ENCODE data around the gene EXPH5.

The EXPH5 gene

DNA sequence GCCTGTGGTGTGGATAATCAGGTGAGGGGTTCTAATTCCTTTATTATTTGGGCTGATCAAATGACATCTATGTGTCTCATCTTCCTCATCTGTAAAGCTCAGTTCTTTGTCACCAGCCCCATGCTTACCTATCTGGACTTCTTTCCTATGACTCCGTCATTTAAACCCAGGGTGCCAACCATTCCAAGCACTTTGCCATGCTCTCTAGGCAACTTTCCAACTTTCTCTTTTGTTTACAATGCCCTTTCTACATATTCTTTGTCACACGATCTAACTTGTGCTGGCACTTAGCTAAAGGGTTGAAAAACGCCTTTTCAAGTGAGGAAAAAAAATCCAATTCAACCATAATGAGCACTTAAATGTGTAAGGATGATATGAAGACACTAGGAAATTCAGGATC lies 27.9 kb downstream of the EXPH5 start:
- Histone ChIP-seq H3K4me1 (ENCODE audit: low read length) (no peaks in the 10 kb centered on the region), H3K4me3 (ENCODE audit: low read length) (no peak overlapping the region), H3F3A (ENCODE audit: insufficient read depth, low read length) (no peaks in the 10 kb centered on the region), H3K4me2 (ENCODE audit: low read depth, low read length) (no peak overlapping the region), H3K79me2 (ENCODE audit: low read length) (no peaks in the 10 kb centered on the region), H3K9me3 (replicated peaks; ENCODE audit: insufficient read depth, low read length) (no peaks in the 10 kb centered on the region), H2AFZ (ENCODE audit: low read length) (no peak overlapping the region), H4K20me1 (ENCODE audit: insufficient read depth, low read length) (no peaks in the 10 kb centered on the region), H3K9ac (ENCODE audit: low read length) (no peak overlapping the region), H3K27ac (ENCODE audit: low read length) (no peak overlapping the region), H3K36me3 (replicated peaks; ENCODE audit: insufficient read depth, low read length) (no peaks in the 10 kb centered on the region), H3K9me2 (replicated peaks; ENCODE audit: insufficient read depth, low read length) (no peaks in the 10 kb centered on the region), H3K27me3 (replicated peaks; ENCODE audit: insufficient read depth, low read length) (no peaks in the 10 kb centered on the region)
- TF ChIP-seq EZH2phosphoT487 (IDR thresholded peaks at IDR 0.05; ENCODE audit: low read length) = no peak
- TF ChIP-seq, protein P1, sequence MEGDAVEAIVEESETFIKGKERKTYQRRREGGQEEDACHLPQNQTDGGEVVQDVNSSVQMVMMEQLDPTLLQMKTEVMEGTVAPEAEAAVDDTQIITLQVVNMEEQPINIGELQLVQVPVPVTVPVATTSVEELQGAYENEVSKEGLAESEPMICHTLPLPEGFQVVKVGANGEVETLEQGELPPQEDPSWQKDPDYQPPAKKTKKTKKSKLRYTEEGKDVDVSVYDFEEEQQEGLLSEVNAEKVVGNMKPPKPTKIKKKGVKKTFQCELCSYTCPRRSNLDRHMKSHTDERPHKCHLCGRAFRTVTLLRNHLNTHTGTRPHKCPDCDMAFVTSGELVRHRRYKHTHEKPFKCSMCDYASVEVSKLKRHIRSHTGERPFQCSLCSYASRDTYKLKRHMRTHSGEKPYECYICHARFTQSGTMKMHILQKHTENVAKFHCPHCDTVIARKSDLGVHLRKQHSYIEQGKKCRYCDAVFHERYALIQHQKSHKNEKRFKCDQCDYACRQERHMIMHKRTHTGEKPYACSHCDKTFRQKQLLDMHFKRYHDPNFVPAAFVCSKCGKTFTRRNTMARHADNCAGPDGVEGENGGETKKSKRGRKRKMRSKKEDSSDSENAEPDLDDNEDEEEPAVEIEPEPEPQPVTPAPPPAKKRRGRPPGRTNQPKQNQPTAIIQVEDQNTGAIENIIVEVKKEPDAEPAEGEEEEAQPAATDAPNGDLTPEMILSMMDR (IDR thresholded peaks at IDR 0.05; ENCODE audit: low read length) = no peak
- no peak for DNase-seq

DNA sequence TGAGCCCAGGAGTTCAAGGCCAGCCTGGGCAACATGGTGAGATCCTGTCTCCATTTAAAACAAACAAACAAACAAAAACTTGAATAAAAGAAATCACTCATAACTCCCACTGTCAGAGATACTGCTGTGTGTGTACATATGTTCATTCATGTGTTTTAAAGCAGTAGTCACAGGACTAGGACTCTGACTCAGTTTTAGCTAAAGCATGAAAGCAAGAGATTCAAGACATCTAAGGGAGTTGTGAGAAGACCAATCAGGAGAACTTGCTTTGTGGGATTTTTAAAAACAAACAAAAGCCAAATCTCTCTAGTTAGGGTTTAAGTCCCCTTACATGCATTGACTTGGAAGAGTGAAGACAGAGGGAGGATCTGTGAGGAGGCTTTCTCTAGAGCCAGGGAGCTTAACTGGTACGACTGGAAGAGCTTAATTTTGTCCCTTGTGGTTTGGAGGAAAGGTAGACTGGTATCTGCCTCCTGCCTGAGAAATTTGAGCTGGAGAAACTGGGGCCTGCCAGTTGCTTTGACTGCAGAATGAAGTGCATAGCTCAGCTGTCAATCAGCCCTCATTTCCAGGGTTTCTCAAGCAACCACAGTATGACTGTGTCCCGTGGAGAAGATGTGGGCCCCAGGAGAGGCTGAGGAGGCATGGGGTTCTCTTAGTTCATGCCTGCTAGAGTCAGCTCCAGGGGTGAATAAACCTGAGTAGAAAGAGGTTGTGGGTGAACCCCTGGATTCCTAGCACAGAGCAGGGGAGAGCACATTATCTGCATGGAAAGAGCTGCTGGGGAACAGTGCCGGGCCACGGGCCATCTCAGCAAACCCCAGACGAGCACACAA lies 30.6 kb downstream of the EXPH5 start:
- no peaks in the 10 kb centered on the region for H3K79me2 ChIP-seq (ENCODE audit: low read length)
- H3K9ac ChIP-seq (ENCODE audit: low read length) = no peak overlapping the region
- no peak for DNase-seq
- TF ChIP-seq EZH2 (optimal IDR thresholded peaks at IDR 0.05; ENCODE audit: low read depth, low read length) (no peak), EZH2phosphoT487 (IDR thresholded peaks at IDR 0.05; ENCODE audit: low read length) (no peak)
- TF ChIP-seq, protein P1 (IDR thresholded peaks at IDR 0.05; ENCODE audit: low read length) = no peak
- no peaks in the 10 kb centered on the region for H4K20me1 ChIP-seq (ENCODE audit: insufficient read depth, low read length)
- H3K27ac ChIP-seq (ENCODE audit: low read length) = no peak overlapping the region
- no peak overlapping the region for H2AFZ ChIP-seq (ENCODE audit: low read length)
- peaks cover 6% of the 10 kb centered on the region; the same call in 1 of the 2 replicates for H3K4me1 ChIP-seq (ENCODE audit: low read length)
- H3K36me3 ChIP-seq (replicated peaks; ENCODE audit: insufficient read depth, low read length) = no peaks in the 10 kb centered on the region
- H3K4me2 ChIP-seq (ENCODE audit: low read depth, low read length) = no peak overlapping the region
- H3F3A ChIP-seq (ENCODE audit: insufficient read depth, low read length) = no peaks in the 10 kb centered on the region
- H3K4me3 ChIP-seq (ENCODE audit: low read length) = no peak overlapping the region
- H3K27me3 ChIP-seq (replicated peaks; ENCODE audit: insufficient read depth, low read length) = no peaks in the 10 kb centered on the region
- H3K9me3 ChIP-seq (replicated peaks; ENCODE audit: insufficient read depth, low read length) = no peaks in the 10 kb centered on the region
- H3K9me2 ChIP-seq (replicated peaks; ENCODE audit: insufficient read depth, low read length) = no peaks in the 10 kb centered on the region

DNA sequence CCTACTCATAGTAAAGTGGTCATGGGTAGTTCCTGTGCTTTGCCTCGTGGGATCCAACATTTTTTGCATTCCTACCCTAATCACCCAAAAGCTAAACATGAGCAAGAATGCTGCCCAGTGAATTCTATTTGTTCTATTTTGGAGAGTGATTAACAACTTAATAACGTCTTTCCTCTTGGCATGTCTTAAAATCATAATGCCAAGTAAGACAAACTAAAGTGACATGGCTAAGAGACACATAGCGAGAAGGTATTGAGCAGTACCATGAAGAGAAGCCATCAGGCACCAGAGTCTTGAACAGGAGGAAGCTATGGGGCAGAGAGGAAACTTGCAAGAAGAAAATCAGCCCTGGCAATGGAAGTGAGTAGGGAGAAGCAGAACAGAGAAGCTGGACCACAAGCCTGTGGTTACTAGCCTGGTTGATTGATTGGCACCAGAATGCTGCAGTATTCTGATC lies 32.0 kb downstream of the EXPH5 start:
- Histone ChIP-seq H3K9me3 (replicated peaks; ENCODE audit: insufficient read depth, low read length) (no peaks in the 10 kb centered on the region), H3K27ac (ENCODE audit: low read length) (no peak overlapping the region), H2AFZ (ENCODE audit: low read length) (no peak overlapping the region), H3K79me2 (ENCODE audit: low read length) (no peaks in the 10 kb centered on the region), H3K27me3 (replicated peaks; ENCODE audit: insufficient read depth, low read length) (no peaks in the 10 kb centered on the region), H3K4me3 (ENCODE audit: low read length) (no peak overlapping the region), H3K4me1 (ENCODE audit: low read length) (peaks cover 6% of the 10 kb centered on the region; the same call in 1 of the 2 replicates), H4K20me1 (ENCODE audit: insufficient read depth, low read length) (no peaks in the 10 kb centered on the region), H3K4me2 (ENCODE audit: low read depth, low read length) (no peak overlapping the region), H3K9ac (ENCODE audit: low read length) (no peak overlapping the region), H3K9me2 (replicated peaks; ENCODE audit: insufficient read depth, low read length) (no peaks in the 10 kb centered on the region), H3F3A (ENCODE audit: insufficient read depth, low read length) (no peaks in the 10 kb centered on the region), H3K36me3 (replicated peaks; ENCODE audit: insufficient read depth, low read length) (no peaks in the 10 kb centered on the region)
- no peak for DNase-seq
- TF ChIP-seq, protein P1 (IDR thresholded peaks at IDR 0.05; ENCODE audit: low read length) = no peak
- no peak for TF ChIP-seq EZH2 (optimal IDR thresholded peaks at IDR 0.05; ENCODE audit: low read depth, low read length)
- TF ChIP-seq EZH2phosphoT487 (IDR thresholded peaks at IDR 0.05; ENCODE audit: low read length) = no peak
